ENCODE data around the gene PDGFRA.

DNA sequence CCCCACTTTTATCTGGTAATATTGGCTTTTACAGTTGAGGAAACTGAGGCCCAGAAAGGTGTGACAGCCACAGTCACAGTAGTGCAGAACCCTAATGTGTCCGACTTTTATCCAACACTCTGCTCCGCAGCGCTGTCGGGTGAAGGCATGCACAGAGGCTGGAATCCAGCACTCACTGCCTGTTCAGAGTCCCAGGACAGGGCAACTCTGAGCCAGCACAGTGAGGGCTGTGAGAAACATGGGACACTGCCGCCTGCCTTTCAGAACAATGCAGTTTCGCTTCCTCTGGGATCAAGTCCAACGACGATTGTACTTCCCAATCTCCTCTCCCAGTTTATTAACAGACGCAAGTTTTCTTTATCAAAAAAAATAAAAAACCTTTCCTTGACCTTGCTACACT is 41.9 kb upstream of the PDGFRA start:
- no peak for TF ChIP-seq HDAC2 (IDR thresholded peaks at IDR 0.05)
- TF ChIP-seq POLR2AphosphoS5 (IDR thresholded peaks at IDR 0.05; ENCODE audit: low read length): no peak
- no peak for TF ChIP-seq CTCF (IDR thresholded peaks at IDR 0.05 in 2 of 3, conservative IDR thresholded peaks at IDR 0.05 in 1 of 3; ENCODE audit: control insufficient read depth in 2 of 3, extremely low read depth in 1 of 3, insufficient read depth in 1 of 3, low read depth in 3 of 3, low read length in 3 of 3)
- no peak for TF ChIP-seq JUNB (IDR thresholded peaks at IDR 0.05)
- TF ChIP-seq, protein P1, sequence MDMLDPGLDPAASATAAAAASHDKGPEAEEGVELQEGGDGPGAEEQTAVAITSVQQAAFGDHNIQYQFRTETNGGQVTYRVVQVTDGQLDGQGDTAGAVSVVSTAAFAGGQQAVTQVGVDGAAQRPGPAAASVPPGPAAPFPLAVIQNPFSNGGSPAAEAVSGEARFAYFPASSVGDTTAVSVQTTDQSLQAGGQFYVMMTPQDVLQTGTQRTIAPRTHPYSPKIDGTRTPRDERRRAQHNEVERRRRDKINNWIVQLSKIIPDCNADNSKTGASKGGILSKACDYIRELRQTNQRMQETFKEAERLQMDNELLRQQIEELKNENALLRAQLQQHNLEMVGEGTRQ (IDR thresholded peaks at IDR 0.05; ENCODE audit: borderline replicate concordance, low read depth, low read length): no peak
- TF ChIP-seq TCF7 (IDR thresholded peaks at IDR 0.05; ENCODE audit: borderline replicate concordance): no peak
- TF ChIP-seq, protein P2, sequence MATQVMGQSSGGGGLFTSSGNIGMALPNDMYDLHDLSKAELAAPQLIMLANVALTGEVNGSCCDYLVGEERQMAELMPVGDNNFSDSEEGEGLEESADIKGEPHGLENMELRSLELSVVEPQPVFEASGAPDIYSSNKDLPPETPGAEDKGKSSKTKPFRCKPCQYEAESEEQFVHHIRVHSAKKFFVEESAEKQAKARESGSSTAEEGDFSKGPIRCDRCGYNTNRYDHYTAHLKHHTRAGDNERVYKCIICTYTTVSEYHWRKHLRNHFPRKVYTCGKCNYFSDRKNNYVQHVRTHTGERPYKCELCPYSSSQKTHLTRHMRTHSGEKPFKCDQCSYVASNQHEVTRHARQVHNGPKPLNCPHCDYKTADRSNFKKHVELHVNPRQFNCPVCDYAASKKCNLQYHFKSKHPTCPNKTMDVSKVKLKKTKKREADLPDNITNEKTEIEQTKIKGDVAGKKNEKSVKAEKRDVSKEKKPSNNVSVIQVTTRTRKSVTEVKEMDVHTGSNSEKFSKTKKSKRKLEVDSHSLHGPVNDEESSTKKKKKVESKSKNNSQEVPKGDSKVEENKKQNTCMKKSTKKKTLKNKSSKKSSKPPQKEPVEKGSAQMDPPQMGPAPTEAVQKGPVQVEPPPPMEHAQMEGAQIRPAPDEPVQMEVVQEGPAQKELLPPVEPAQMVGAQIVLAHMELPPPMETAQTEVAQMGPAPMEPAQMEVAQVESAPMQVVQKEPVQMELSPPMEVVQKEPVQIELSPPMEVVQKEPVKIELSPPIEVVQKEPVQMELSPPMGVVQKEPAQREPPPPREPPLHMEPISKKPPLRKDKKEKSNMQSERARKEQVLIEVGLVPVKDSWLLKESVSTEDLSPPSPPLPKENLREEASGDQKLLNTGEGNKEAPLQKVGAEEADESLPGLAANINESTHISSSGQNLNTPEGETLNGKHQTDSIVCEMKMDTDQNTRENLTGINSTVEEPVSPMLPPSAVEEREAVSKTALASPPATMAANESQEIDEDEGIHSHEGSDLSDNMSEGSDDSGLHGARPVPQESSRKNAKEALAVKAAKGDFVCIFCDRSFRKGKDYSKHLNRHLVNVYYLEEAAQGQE (IDR thresholded peaks at IDR 0.05; ENCODE audit: low read depth, low read length): no peak
- TF ChIP-seq ZNF622 (IDR thresholded peaks at IDR 0.05): no peak
- no peak for TF ChIP-seq SREBF1 (IDR thresholded peaks at IDR 0.05; ENCODE audit: low read length)
